ENCODE data around the gene GATB. TPM values are rescaled to one million over a fixed set of nuclear protein-coding genes. Genes with fewer than 3 reads are reported as not detected.

GATB gene
- polyA plus RNA-seq, 3 donors: 5.5 to 12.2 (median 9.0) TPM

- no peak overlapping the region for H3K4me2 ChIP-seq (replicated peaks; ENCODE audit: extremely low read depth, low read length, poor library complexity, severe bottlenecking)
- TF ChIP-seq CTCF (IDR thresholded peaks at IDR 0.05): no peak
- H3K9me3 ChIP-seq (replicated peaks in 1 of 2; ENCODE audit: control insufficient read depth in 1 of 2, insufficient read depth in 1 of 2, low read length in 2 of 2): peaks cover 0 to 19% of the 10 kb centered on the region in 2 donors
- Mint-ChIP-seq H3K4me3 (no peak overlapping the region), H3K4me1 (no peaks in the 10 kb centered on the region), H3K27me3 (ENCODE audit: low read depth in 3 of 3) (peaks cover 8 to 31% (median 9%) of the 10 kb centered on the region in 3 donors), H3K27ac (no peak overlapping the region), H3K36me3 (no peaks in the 10 kb centered on the region), H3K9me3 (peaks cover 6 to 21% (median 10%) of the 10 kb centered on the region in 7 donors)
- H3K9ac ChIP-seq (ENCODE audit: insufficient read depth, low read length, poor library complexity, severe bottlenecking): no peak overlapping the region
- no peak overlapping the region for H3K4me3 ChIP-seq (replicated peaks in 1 of 3; ENCODE audit: low read depth in 2 of 3, low read length in 3 of 3)
- no peaks in the 10 kb centered on the region for H3K4me1 ChIP-seq (ENCODE audit: control insufficient read depth in 1 of 2, insufficient read depth in 2 of 2, low read length in 2 of 2)
- no peaks in the 10 kb centered on the region for H3K79me2 ChIP-seq (ENCODE audit: insufficient read depth, low read length)
- no peaks in the 10 kb centered on the region for H3K36me3 ChIP-seq (replicated peaks in 1 of 2; ENCODE audit: control insufficient read depth in 1 of 2, insufficient read depth in 2 of 2, low read length in 2 of 2)
- H2AFZ ChIP-seq (ENCODE audit: insufficient read depth, low read depth, low read length, poor library complexity, severe bottlenecking): no peak overlapping the region
- H3K27me3 ChIP-seq (ENCODE audit: control insufficient read depth in 2 of 2, insufficient read depth in 2 of 2, low read length in 2 of 2): peaks cover 4 to 8% of the 10 kb centered on the region in 2 donors
- 83% methylated on average over 3 of the region's 3 CpGs for WGBS (ENCODE audit: insufficient coverage)
- DNase-seq: no peak
- no peaks in the 10 kb centered on the region for H4K20me1 ChIP-seq (ENCODE audit: insufficient read depth, low read length)
- H3K27ac ChIP-seq (ENCODE audit: low read depth in 1 of 2, low read length in 2 of 2): no peak overlapping the region
- intact Hi-C loops (cut with micrococcal nuclease): no loop called here
Observed at GRCh38 chr4:151772274-151772673, 11.5 kb upstream of the GATB start.

GRCh38 chr4:151771664-151772063 lies 10.9 kb upstream of the GATB start:
- no peak overlapping the region for H3K27ac ChIP-seq (ENCODE audit: low read depth in 1 of 2, low read length in 2 of 2)
- no peaks in the 10 kb centered on the region for H3K36me3 Mint-ChIP-seq
- intact Hi-C loops (cut with micrococcal nuclease): no loop called here
- no peak overlapping the region for H3K27ac Mint-ChIP-seq
- peaks cover 4 to 21% (median 8%) of the 10 kb centered on the region in 7 donors for H3K9me3 Mint-ChIP-seq
- H3K4me1 Mint-ChIP-seq: no peaks in the 10 kb centered on the region
- DNase-seq: no peak
- 77% methylated on average over 4 of the region's 5 CpGs for WGBS (ENCODE audit: insufficient coverage)
- H3K9me3 ChIP-seq (replicated peaks in 1 of 2; ENCODE audit: control insufficient read depth in 1 of 2, insufficient read depth in 1 of 2, low read length in 2 of 2): peaks cover 0 to 19% of the 10 kb centered on the region in 2 donors
- no peaks in the 10 kb centered on the region for H4K20me1 ChIP-seq (ENCODE audit: insufficient read depth, low read length)
- H2AFZ ChIP-seq (ENCODE audit: insufficient read depth, low read depth, low read length, poor library complexity, severe bottlenecking): no peak overlapping the region
- no peak overlapping the region for H3K4me3 ChIP-seq (replicated peaks in 1 of 3; ENCODE audit: low read depth in 2 of 3, low read length in 3 of 3)
- no peak overlapping the region for H3K9ac ChIP-seq (ENCODE audit: insufficient read depth, low read length, poor library complexity, severe bottlenecking)
- no peaks in the 10 kb centered on the region for H3K36me3 ChIP-seq (replicated peaks in 1 of 2; ENCODE audit: control insufficient read depth in 1 of 2, insufficient read depth in 2 of 2, low read length in 2 of 2)
- no peaks in the 10 kb centered on the region for H3K79me2 ChIP-seq (ENCODE audit: insufficient read depth, low read length)
- no peak overlapping the region for H3K4me3 Mint-ChIP-seq
- H3K4me2 ChIP-seq (replicated peaks; ENCODE audit: extremely low read depth, low read length, poor library complexity, severe bottlenecking): no peak overlapping the region
- no peaks in the 10 kb centered on the region for H3K4me1 ChIP-seq (ENCODE audit: control insufficient read depth in 1 of 2, insufficient read depth in 2 of 2, low read length in 2 of 2)
- H3K27me3 ChIP-seq (ENCODE audit: control insufficient read depth in 2 of 2, insufficient read depth in 2 of 2, low read length in 2 of 2): peaks cover 5% of the 10 kb centered on the region in 2 donors
- TF ChIP-seq CTCF (IDR thresholded peaks at IDR 0.05): no peak
- peaks cover 6 to 28% (median 9%) of the 10 kb centered on the region in 3 donors for H3K27me3 Mint-ChIP-seq (ENCODE audit: low read depth in 3 of 3)

Data from CD14-positive monocyte (primary cell).